GM13976 (cell line): ENCODE measurements around the gene GATA5.

Experiments used
- DNase-seq: peaks from one replicate; pipeline ENCODE4 v3.0.0; 2012; ENCODE audit warnings: low spot score
- CTCF ChIP-seq: IDR thresholded peaks from 2 replicates; pipeline ENCODE4 v1.5.1; 2012; ENCODE audit warnings: borderline replicate concordance, mild to moderate bottlenecking; ENCODE audit not compliant: insufficient read depth; ENCODE audit errors: extremely low read depth, missing control alignments, control extremely low read depth
- in situ Hi-C: fragments of 300-500 bp; cut with MboI; formaldehyde crosslinking; loops from one replicate; pipeline ENCODE4 v1.12.0; 2022; ENCODE audit warnings: low sequenced_read_pairs, mixed read lengths, inconsistent platforms; ENCODE audit not compliant: unreplicated experiment

Gene GATA5

GRCh38 chr20:62485062-62485700, 9.4 kb upstream of the GATA5 start:
- TF ChIP-seq CTCF: no peak
- in situ Hi-C loops: no loop called here
- DNase-seq: no peak

- no peak for DNase-seq
- TF ChIP-seq CTCF: no peak
- in situ Hi-C loops: no loop called here
Observed at GRCh38 chr20:62484478-62484877, 8.7 kb upstream of the GATA5 start.

- no peak for TF ChIP-seq CTCF
- DNase-seq: no peak
- in situ Hi-C loops: no loop called here
Observed at GRCh38 chr20:62483613-62484458, 8.0 kb upstream of the GATA5 start.

- in situ Hi-C loops: no loop called here
- DNase-seq: no peak
- no peak for TF ChIP-seq CTCF
Observed at GRCh38 chr20:62482974-62483373, 7.2 kb upstream of the GATA5 start.

GRCh38 chr20:62482146-62482809, 6.5 kb upstream of the GATA5 start:
- in situ Hi-C loops: no loop called here
- DNase-seq: no peak
- no peak for TF ChIP-seq CTCF

GRCh38 chr20:62481425-62482145, 5.8 kb upstream of the GATA5 start:
- in situ Hi-C loops: no loop called here
- no peak for DNase-seq
- no peak for TF ChIP-seq CTCF
